HEK293 (cell line): ENCODE measurements around the gene WFS1.

Source experiments
- CTCF ChIA-PET: fragments of 350-600 bp; formaldehyde crosslinking; extraction: SDS; loops from one replicate; lab custom pipeline; 2021; ENCODE audit warnings: antibody characterized with exemption; lab: Yijun Ruan, JAX
- POLR2A ChIA-PET: fragments of 300-600 bp; formaldehyde crosslinking; extraction: SDS; loops from one replicate; lab custom pipeline; 2020; ENCODE audit warnings: antibody characterized with exemption, inconsistent platforms; lab: Yijun Ruan, JAX
- H3K27ac ChIP-seq: fragments of 200-500 bp; sonication (Bioruptor generic); 2 replicates; pipeline ENCODE4 v1.5.1; 2014; ENCODE audit warnings: low read depth, low read length, control low read depth, inconsistent platforms; ENCODE audit errors: extremely low read depth
- H3K36me3 ChIP-seq, 2 experiments: fragments of 200-500 bp in 1 of 2; sonication (Bioruptor generic) in 1 of 2; 1 replicate in 1 of 2; 2 replicates in 1 of 2; pipeline ENCODE4 v1.5.1; 2014 to 2017; ENCODE audit warnings: inconsistent platforms in 2 of 2, low read length in 2 of 2; ENCODE audit not compliant: control insufficient read depth in 2 of 2, insufficient read depth in 1 of 2
- H3K4me1 ChIP-seq: fragments of 200-500 bp; sonication (Bioruptor generic); 2 replicates; pipeline ENCODE4 v1.5.1; 2014; ENCODE audit warnings: mild to moderate bottlenecking, low read length, inconsistent platforms; ENCODE audit not compliant: control insufficient read depth, insufficient read depth
- H3K4me3 ChIP-seq: 2 replicates; pipeline ENCODE4 v1.5.1; 2011; ENCODE audit warnings: low read depth, mild to moderate bottlenecking, control low read depth, low read length, moderate library complexity
- H3K9me3 ChIP-seq: fragments of 200-500 bp; sonication (Bioruptor generic); 2 replicates; pipeline ENCODE4 v1.5.1; 2014; ENCODE audit warnings: low read depth, low read length, inconsistent platforms; ENCODE audit not compliant: control insufficient read depth, insufficient read depth
- EGR2 ChIP-seq: fragments of 450-650 bp; formaldehyde crosslinking; IDR thresholded peaks from 2 replicates; pipeline ENCODE4 v1.5.1; 2016; ENCODE audit warnings: low read depth, missing biosample characterization, missing genetic modification characterization
- GLIS2 ChIP-seq: fragments of 450-650 bp; formaldehyde crosslinking; IDR thresholded peaks from 2 replicates; pipeline ENCODE4 v1.5.1; 2016; ENCODE audit warnings: missing biosample characterization, missing genetic modification characterization
- KLF8 ChIP-seq: fragments of 450-650 bp; formaldehyde crosslinking; IDR thresholded peaks from 2 replicates; pipeline ENCODE4 v1.5.1; 2016; ENCODE audit warnings: missing biosample characterization, missing genetic modification characterization
- ZBTB21 ChIP-seq: fragments of 450-650 bp; formaldehyde crosslinking; IDR thresholded peaks from 2 replicates; pipeline ENCODE4 v1.5.1; 2017; ENCODE audit warnings: missing biosample characterization, missing genetic modification characterization
- ZFHX2 ChIP-seq: fragments of 450-650 bp; formaldehyde crosslinking; conservative IDR thresholded peaks from 2 replicates; pipeline ENCODE4 v1.5.1; 2016; ENCODE audit warnings: missing biosample characterization, missing genetic modification characterization
- ZNF112 ChIP-seq: fragments of 450-650 bp; formaldehyde crosslinking; IDR thresholded peaks from 2 replicates; pipeline ENCODE4 v1.5.0; 2017; ENCODE audit warnings: missing biosample characterization, missing genetic modification characterization
- ZNF184 ChIP-seq: fragments of 450-650 bp; IDR thresholded peaks from 2 replicates; pipeline ENCODE4 v1.5.1; 2018; ENCODE audit warnings: missing biosample characterization, mild to moderate bottlenecking, missing genetic modification characterization
- ZNF223 ChIP-seq: fragments of 450-650 bp; formaldehyde crosslinking; IDR thresholded peaks from 2 replicates; pipeline ENCODE4 v1.5.1; 2016; ENCODE audit warnings: missing biosample characterization, missing genetic modification characterization
- ZNF292 ChIP-seq: fragments of 450-650 bp; formaldehyde crosslinking; IDR thresholded peaks from 2 replicates; pipeline ENCODE4 v1.5.1; 2016; ENCODE audit warnings: low read depth, missing biosample characterization, missing genetic modification characterization, borderline replicate concordance
- ZNF302 ChIP-seq: fragments of 450-650 bp; formaldehyde crosslinking; IDR thresholded peaks from 2 replicates; pipeline ENCODE4 v1.5.1; 2016; ENCODE audit warnings: missing biosample characterization, missing genetic modification characterization, low read depth
- ZNF394 ChIP-seq: fragments of 450-650 bp; formaldehyde crosslinking; IDR thresholded peaks from 2 replicates; pipeline ENCODE4 v1.5.1; 2016; ENCODE audit warnings: missing biosample characterization, missing genetic modification characterization, mild to moderate bottlenecking, moderate library complexity, borderline replicate concordance
- ZNF560 ChIP-seq: fragments of 450-650 bp; formaldehyde crosslinking; IDR thresholded peaks from 2 replicates; pipeline ENCODE4 v1.5.1; 2017; ENCODE audit warnings: missing biosample characterization, missing genetic modification characterization, borderline replicate concordance
- ZNF654 ChIP-seq: fragments of 450-650 bp; formaldehyde crosslinking; IDR thresholded peaks from 2 replicates; pipeline ENCODE4 v1.5.1; 2016; ENCODE audit warnings: low read depth, missing biosample characterization, missing genetic modification characterization
- ZNF837 ChIP-seq: fragments of 450-650 bp; formaldehyde crosslinking; IDR thresholded peaks from 2 replicates; pipeline ENCODE4 v1.5.1; 2016; ENCODE audit warnings: missing biosample characterization, missing genetic modification characterization
- ZNF843 ChIP-seq: fragments of 450-650 bp; formaldehyde crosslinking; IDR thresholded peaks from 2 replicates; pipeline ENCODE4 v1.5.1; 2016; ENCODE audit warnings: missing biosample characterization, missing genetic modification characterization
- TF ChIP-seq, protein P1 (sequence below): fragments of 450-650 bp; formaldehyde crosslinking; IDR thresholded peaks from 2 replicates; pipeline ENCODE4 v1.5.0; 2017; ENCODE audit warnings: missing biosample characterization, missing genetic modification characterization, borderline replicate concordance
- TF ChIP-seq, protein P2 (sequence below): fragments of 450-650 bp; formaldehyde crosslinking; IDR thresholded peaks from 2 replicates; pipeline ENCODE4 v1.5.1; 2016; ENCODE audit warnings: missing biosample characterization, missing genetic modification characterization
- TF ChIP-seq, protein P3 (sequence below): fragments of 450-650 bp; formaldehyde crosslinking; IDR thresholded peaks from 2 replicates; pipeline ENCODE4 v1.5.1; 2016; ENCODE audit warnings: missing biosample characterization, missing genetic modification characterization
- TF ChIP-seq, protein P4 (sequence below): fragments of 450-650 bp; formaldehyde crosslinking; IDR thresholded peaks from 2 replicates; pipeline ENCODE4 v1.5.1; 2016; ENCODE audit warnings: missing biosample characterization, missing genetic modification characterization

WFS1 gene

DNA sequence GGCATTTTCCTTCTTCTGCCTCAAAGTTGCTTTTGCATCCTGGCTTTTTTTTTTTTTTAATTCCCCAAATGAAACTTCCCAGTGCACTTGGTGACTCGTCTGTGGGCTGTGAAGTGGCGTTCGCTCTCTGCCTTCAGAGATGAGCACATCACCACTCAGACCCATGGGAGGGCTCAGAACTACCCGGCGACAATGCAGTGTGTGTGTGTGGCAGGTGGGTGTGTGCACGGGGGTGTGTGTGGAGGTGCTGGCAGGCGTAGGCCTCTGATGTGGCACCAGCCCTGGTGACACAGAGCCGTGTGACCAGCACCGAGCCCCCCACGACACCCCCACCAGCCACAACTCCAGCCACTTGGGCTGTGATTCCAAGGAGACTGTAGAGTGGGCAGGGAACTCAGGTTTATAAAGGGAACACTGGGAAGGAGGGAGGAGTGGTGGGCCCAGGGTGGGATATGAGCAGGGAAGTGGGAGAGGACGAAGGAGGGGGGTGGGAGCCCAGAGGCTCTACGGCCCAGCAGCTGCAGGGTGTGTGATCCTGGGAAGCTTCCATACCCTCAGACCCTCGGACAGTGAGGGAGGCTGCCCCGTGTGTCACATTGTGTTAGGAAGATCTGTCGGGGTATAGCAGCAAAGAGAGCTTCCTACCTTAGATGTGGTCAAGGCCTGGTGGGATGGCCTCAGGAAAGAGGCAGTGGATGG lies 6.0 kb upstream of the WFS1 start:
- H3K9me3 ChIP-seq, result no peaks in the 10 kb centered on the region
- POLR2A ChIA-PET, result no interaction called here
- no peak overlapping the region for H3K27ac ChIP-seq
- H3K4me1 ChIP-seq, result no peaks in the 10 kb centered on the region
- TF ChIP-seq, protein P1, sequence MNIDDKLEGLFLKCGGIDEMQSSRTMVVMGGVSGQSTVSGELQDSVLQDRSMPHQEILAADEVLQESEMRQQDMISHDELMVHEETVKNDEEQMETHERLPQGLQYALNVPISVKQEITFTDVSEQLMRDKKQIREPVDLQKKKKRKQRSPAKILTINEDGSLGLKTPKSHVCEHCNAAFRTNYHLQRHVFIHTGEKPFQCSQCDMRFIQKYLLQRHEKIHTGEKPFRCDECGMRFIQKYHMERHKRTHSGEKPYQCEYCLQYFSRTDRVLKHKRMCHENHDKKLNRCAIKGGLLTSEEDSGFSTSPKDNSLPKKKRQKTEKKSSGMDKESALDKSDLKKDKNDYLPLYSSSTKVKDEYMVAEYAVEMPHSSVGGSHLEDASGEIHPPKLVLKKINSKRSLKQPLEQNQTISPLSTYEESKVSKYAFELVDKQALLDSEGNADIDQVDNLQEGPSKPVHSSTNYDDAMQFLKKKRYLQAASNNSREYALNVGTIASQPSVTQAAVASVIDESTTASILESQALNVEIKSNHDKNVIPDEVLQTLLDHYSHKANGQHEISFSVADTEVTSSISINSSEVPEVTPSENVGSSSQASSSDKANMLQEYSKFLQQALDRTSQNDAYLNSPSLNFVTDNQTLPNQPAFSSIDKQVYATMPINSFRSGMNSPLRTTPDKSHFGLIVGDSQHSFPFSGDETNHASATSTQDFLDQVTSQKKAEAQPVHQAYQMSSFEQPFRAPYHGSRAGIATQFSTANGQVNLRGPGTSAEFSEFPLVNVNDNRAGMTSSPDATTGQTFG (tag by site-specific recombination), result no peak
- no peak for TF ChIP-seq ZBTB21
- TF ChIP-seq ZNF560 (tag by site-specific recombination), result no peak
- no peak for TF ChIP-seq GLIS2 (tag by site-specific recombination)
- no peak for TF ChIP-seq ZNF292 (tag by site-specific recombination)
- peak; percentile 97 for TF ChIP-seq EGR2 (tag by site-specific recombination)
- TF ChIP-seq KLF8 (tag by site-specific recombination), result no peak
- TF ChIP-seq, protein P2, sequence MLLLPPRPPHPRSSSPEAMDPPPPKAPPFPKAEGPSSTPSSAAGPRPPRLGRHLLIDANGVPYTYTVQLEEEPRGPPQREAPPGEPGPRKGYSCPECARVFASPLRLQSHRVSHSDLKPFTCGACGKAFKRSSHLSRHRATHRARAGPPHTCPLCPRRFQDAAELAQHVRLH (tag by site-specific recombination), result no peak
- TF ChIP-seq ZNF223 (tag by site-specific recombination), result no peak
- TF ChIP-seq ZNF843 (tag by site-specific recombination), result no peak
- TF ChIP-seq ZNF112 (tag by site-specific recombination), result no peak
- TF ChIP-seq ZNF302 (tag by site-specific recombination), result no peak
- TF ChIP-seq ZNF394, result no peak
- no peak for TF ChIP-seq ZNF184 (tag by site-specific recombination)
- TF ChIP-seq, protein P3, sequence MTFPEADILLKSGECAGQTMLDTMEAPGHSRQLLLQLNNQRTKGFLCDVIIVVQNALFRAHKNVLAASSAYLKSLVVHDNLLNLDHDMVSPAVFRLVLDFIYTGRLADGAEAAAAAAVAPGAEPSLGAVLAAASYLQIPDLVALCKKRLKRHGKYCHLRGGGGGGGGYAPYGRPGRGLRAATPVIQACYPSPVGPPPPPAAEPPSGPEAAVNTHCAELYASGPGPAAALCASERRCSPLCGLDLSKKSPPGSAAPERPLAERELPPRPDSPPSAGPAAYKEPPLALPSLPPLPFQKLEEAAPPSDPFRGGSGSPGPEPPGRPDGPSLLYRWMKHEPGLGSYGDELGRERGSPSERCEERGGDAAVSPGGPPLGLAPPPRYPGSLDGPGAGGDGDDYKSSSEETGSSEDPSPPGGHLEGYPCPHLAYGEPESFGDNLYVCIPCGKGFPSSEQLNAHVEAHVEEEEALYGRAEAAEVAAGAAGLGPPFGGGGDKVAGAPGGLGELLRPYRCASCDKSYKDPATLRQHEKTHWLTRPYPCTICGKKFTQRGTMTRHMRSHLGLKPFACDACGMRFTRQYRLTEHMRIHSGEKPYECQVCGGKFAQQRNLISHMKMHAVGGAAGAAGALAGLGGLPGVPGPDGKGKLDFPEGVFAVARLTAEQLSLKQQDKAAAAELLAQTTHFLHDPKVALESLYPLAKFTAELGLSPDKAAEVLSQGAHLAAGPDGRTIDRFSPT (tag by site-specific recombination), result no peak
- TF ChIP-seq ZFHX2 (tag by site-specific recombination), result peak; percentile 98
- no peak overlapping the region for H3K4me3 ChIP-seq
- H3K36me3 ChIP-seq, result no peaks in the 10 kb centered on the region
- CTCF ChIA-PET, result interaction anchor here (0.6 to 6.6 kb wide), 11 partner anchors 13 to 1239 kb away, joined by 3 to 82 read pairs (median 4); no protein-coding TSS in a partner anchor

DNA sequence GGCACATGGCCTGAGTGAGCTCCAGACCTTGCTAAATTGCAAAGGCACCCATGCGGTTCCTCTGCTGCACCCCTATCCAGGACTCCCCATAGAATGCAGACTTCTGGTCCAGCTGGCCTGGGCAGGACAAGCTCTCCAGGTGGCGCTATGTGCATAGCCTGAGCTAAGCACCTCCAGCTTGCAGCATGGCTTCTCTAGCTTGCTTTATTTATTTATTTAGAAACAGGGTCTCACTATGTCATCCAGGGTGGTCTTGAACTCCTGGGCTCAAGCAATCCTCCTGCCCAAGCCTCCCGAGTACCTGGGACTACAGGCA lies 5.5 kb upstream of the WFS1 start:
- Histone ChIP-seq H3K4me1 (no peaks in the 10 kb centered on the region), H3K4me3 (no peak overlapping the region), H3K27ac (no peak overlapping the region), H3K36me3 (no peaks in the 10 kb centered on the region), H3K9me3 (no peaks in the 10 kb centered on the region)
- CTCF ChIA-PET, result interaction anchor here (0.7 to 6.6 kb wide), 9 partner anchors 14 to 163 kb away, joined by 3 to 82 read pairs (median 3); no protein-coding TSS in a partner anchor
- POLR2A ChIA-PET, result no interaction called here
- TF ChIP-seq ZNF654 (peak; percentile 26; the same call in 1 of the 2 replicates), ZNF837 (tag by site-specific recombination) (no peak)
- TF ChIP-seq, protein P4, sequence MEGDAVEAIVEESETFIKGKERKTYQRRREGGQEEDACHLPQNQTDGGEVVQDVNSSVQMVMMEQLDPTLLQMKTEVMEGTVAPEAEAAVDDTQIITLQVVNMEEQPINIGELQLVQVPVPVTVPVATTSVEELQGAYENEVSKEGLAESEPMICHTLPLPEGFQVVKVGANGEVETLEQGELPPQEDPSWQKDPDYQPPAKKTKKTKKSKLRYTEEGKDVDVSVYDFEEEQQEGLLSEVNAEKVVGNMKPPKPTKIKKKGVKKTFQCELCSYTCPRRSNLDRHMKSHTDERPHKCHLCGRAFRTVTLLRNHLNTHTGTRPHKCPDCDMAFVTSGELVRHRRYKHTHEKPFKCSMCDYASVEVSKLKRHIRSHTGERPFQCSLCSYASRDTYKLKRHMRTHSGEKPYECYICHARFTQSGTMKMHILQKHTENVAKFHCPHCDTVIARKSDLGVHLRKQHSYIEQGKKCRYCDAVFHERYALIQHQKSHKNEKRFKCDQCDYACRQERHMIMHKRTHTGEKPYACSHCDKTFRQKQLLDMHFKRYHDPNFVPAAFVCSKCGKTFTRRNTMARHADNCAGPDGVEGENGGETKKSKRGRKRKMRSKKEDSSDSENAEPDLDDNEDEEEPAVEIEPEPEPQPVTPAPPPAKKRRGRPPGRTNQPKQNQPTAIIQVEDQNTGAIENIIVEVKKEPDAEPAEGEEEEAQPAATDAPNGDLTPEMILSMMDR (tag by site-specific recombination), result 0 out of 2 replicates have a peak, but pooled peaks have one; percentile 20
